Gastroesophageal sphincter (tissue), 4 donors: ENCODE data around the gene PIGW. TPM values are rescaled to one million over a fixed set of nuclear protein-coding genes. Genes with fewer than 3 reads are reported as not detected.

ENCODE experiments used
- ATAC-seq: fragments of 150-250 bp; one replicate; pipeline ENCODE4 v1.9.1; 2016; ENCODE audit warnings: mild to moderate bottlenecking, moderate library complexity
- H3K27ac ChIP-seq, 4 donors: fragments of 200-600 bp; sonication (generic) in 3 of 4; 1 replicate in 3 of 4; 2 replicates in 1 of 4; pipeline ENCODE4 v1.5.1; 2016 to 2019
- H3K27me3 ChIP-seq: fragments of 200-600 bp; sonication (generic); one replicate; pipeline ENCODE4 v1.5.1; 2019
- H3K36me3 ChIP-seq, 2 donors: fragments of 200-600 bp; sonication (generic); one replicate each; pipeline ENCODE4 v1.5.1; 2019; ENCODE audit warnings: control low read depth in 1 of 2
- H3K4me1 ChIP-seq, 3 donors: fragments of 200-600 bp; sonication (generic); 1 replicate in 2 of 3; 2 replicates in 1 of 3; pipeline ENCODE4 v1.5.1; 2016 to 2019; ENCODE audit warnings: control low read depth in 2 of 3
- H3K4me3 ChIP-seq, 2 donors: fragments of 200-600 bp; sonication (generic); one replicate each; pipeline ENCODE4 v1.5.1; 2019; ENCODE audit warnings: mild to moderate bottlenecking in 1 of 2, moderate library complexity in 1 of 2
- H3K9me3 ChIP-seq, 3 donors: fragments of 200-600 bp; sonication (generic); one replicate each; pipeline ENCODE4 v1.5.1; 2017 to 2019; ENCODE audit warnings: control low read depth in 2 of 3
- CTCF ChIP-seq, 4 experiments: fragments of 200-600 bp in 2 of 4; fragments of 450-650 bp in 2 of 4; sonication (generic) in 1 of 4; IDR thresholded peaks; one replicate each; pipeline ENCODE4 v1.5.1; 2017 to 2019; ENCODE audit warnings: antibody characterized with exemption in 4 of 4, mild to moderate bottlenecking in 2 of 4, moderate library complexity in 2 of 4
- EP300 ChIP-seq: sonication (generic); formaldehyde crosslinking; IDR thresholded peaks from one replicate; pipeline ENCODE4 v1.6.1; 2017; ENCODE audit warnings: antibody characterized with exemption, mild to moderate bottlenecking
- POLR2A ChIP-seq, 2 donors: fragments of 450-650 bp; IDR thresholded peaks; one replicate each; pipeline ENCODE4 v1.6.1; 2017; ENCODE audit warnings: antibody characterized with exemption in 2 of 2, mild to moderate bottlenecking in 2 of 2, moderate library complexity in 1 of 2
- POLR2AphosphoS5 ChIP-seq: sonication (generic); formaldehyde crosslinking; IDR thresholded peaks from one replicate; pipeline ENCODE4 v1.6.1; 2017; ENCODE audit warnings: antibody characterized with exemption
- WGBS, 2 donors: methylation state at CpG; one replicate each; pipeline ENCODE4 v1.1.5; 2018; ENCODE audit warnings: low coverage in 1 of 2; 5-methylcytosine and 5-hydroxymethylcytosine counted together
- total RNA-seq, 4 donors: library from RNA; depleted of rRNA; stranded (reverse); fragments of >200 nt; gene quantifications; one replicate each; pipeline ENCODE4 v1.1.0, GENCODE V29; 2016

Gene PIGW
- total RNA-seq, 4 donors from 2014 or later: 3.3 to 5.3 (median 4.4) TPM

GRCh38 chr17:36512641-36513040 lies 22.1 kb upstream of the PIGW start:
- Histone ChIP-seq H3K27ac (no peak overlapping the region), H3K4me3 (no peak overlapping the region), H3K27me3 (no peaks in the 10 kb centered on the region), H3K4me1 (no peaks in the 10 kb centered on the region), H3K9me3 (no peaks in the 10 kb centered on the region), H3K36me3 (peaks cover 0 to 89% of the 10 kb centered on the region in 2 donors)
- 93% methylated on average over 3 of the region's 5 CpGs; no CpG with 5 or more reads in 1 of the 2 donors for WGBS, 2 donors
- TF ChIP-seq CTCF (IDR thresholded peaks at IDR 0.05): no peak
- TF ChIP-seq POLR2A (IDR thresholded peaks at IDR 0.05): no peak
- TF ChIP-seq EP300: no peak
- TF ChIP-seq POLR2AphosphoS5: no peak
- no peak for ATAC-seq

- TF ChIP-seq POLR2A (IDR thresholded peaks at IDR 0.05) (no peak), CTCF (IDR thresholded peaks at IDR 0.05) (no peak), POLR2AphosphoS5 (no peak), EP300 (no peak)
- no peaks in the 10 kb centered on the region for H3K4me1 ChIP-seq
Measured at GRCh38 chr17:36514856-36515255, 19.9 kb upstream of the PIGW start.

DNA sequence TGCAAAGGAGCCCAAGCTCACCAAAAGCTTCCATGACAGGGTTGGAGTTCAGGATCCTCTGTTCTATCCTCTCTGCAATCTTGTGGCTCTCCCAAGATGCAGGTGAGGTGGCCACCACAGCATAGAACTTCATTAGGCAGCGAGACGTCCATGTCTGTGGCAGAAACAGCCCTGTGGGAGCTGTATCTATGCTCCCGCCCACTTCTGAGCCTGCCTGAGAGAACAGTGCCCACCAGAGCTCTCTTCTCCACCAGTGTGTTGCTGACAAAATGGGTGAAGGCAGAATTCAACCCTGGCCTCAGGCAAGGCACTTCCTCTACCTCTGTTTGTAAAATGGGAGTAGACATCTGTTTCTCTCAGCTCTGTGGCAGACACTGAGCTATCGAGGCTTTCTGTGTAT lies 18.9 kb upstream of the PIGW start:
- no peak for TF ChIP-seq POLR2AphosphoS5
- no peak for TF ChIP-seq POLR2A (IDR thresholded peaks at IDR 0.05)
- no peak for TF ChIP-seq EP300
- no peak for TF ChIP-seq CTCF (IDR thresholded peaks at IDR 0.05)
- no peaks in the 10 kb centered on the region for H3K9me3 ChIP-seq
- H3K36me3 ChIP-seq: peaks cover 0 to 66% of the 10 kb centered on the region in 2 donors
- ATAC-seq: no peak
- H3K4me1 ChIP-seq: no peaks in the 10 kb centered on the region
- WGBS, 2 donors: 75 to 83% methylated on average over 1 of the region's 4 CpGs
- no peaks in the 10 kb centered on the region for H3K27me3 ChIP-seq
- no peak overlapping the region for H3K27ac ChIP-seq
- no peak overlapping the region for H3K4me3 ChIP-seq

More at GRCh38 chr17:36514856-36515255, 19.9 kb upstream of the PIGW start:
- Histone ChIP-seq H3K9me3 (no peaks in the 10 kb centered on the region), H3K27ac (no peak overlapping the region), H3K36me3 (peaks cover 0 to 71% of the 10 kb centered on the region in 2 donors), H3K27me3 (no peaks in the 10 kb centered on the region), H3K4me3 (no peak overlapping the region)
- 67 to 82% methylated on average over 1 to 2 of the region's 3 CpGs for WGBS, 2 donors
- ATAC-seq: no peak

GRCh38 chr17:36523113-36523512 lies 11.7 kb upstream of the PIGW start:
- TF ChIP-seq CTCF (IDR thresholded peaks at IDR 0.05): no peak
- no peak for TF ChIP-seq POLR2AphosphoS5
- no peak for TF ChIP-seq POLR2A (IDR thresholded peaks at IDR 0.05)
- no peak for TF ChIP-seq EP300
- peaks cover 0 to 68% of the 10 kb centered on the region in 2 donors for H3K36me3 ChIP-seq
- no peak for ATAC-seq
- WGBS, 2 donors: 100% methylated on average over 2 of the region's 2 CpGs; no CpG with 5 or more reads in 1 of the 2 donors
- no peaks in the 10 kb centered on the region for H3K27me3 ChIP-seq
- no peak overlapping the region for H3K4me3 ChIP-seq
- no peaks in the 10 kb centered on the region for H3K9me3 ChIP-seq
- no peak overlapping the region for H3K27ac ChIP-seq
- H3K4me1 ChIP-seq: no peaks in the 10 kb centered on the region

- no peak overlapping the region for H3K27ac ChIP-seq
- H3K9me3 ChIP-seq: no peaks in the 10 kb centered on the region
- ATAC-seq: no peak
- H3K4me3 ChIP-seq: no peak overlapping the region
- H3K27me3 ChIP-seq: no peaks in the 10 kb centered on the region
- no peak for TF ChIP-seq EP300
- WGBS, 2 donors: 100% methylated on average over 1 of the region's 4 CpGs; no CpG with 5 or more reads in 1 of the 2 donors
- no peaks in the 10 kb centered on the region for H3K4me1 ChIP-seq
- H3K36me3 ChIP-seq: peaks cover 0 to 81% of the 10 kb centered on the region in 2 donors
Measured at GRCh38 chr17:36524428-36524876, 10.3 kb upstream of the PIGW start.
